HepG2 (cell line): ENCODE measurements around the gene NAALADL1. TPM values are rescaled to one million over a fixed set of nuclear protein-coding genes. Genes with fewer than 3 reads are reported as not detected.

Source experiments
- ATF3 ChIP-seq: sonication (generic); formaldehyde crosslinking; IDR thresholded peaks from 2 replicates; pipeline ENCODE4 v1.4.0; 2020; ENCODE audit warnings: missing genetic modification reagents
- CREB3 ChIP-seq: sonication (generic); formaldehyde crosslinking; IDR thresholded peaks from 2 replicates; pipeline ENCODE4 v1.5.0; 2020; ENCODE audit warnings: missing genetic modification reagents
- CTCF ChIP-seq: sonication (generic); formaldehyde crosslinking; IDR thresholded peaks from 2 replicates; pipeline ENCODE4 v1.5.0; 2020; ENCODE audit warnings: mild to moderate bottlenecking, missing genetic modification reagents, moderate library complexity
- FOSL2 ChIP-seq: sonication (generic); formaldehyde crosslinking; IDR thresholded peaks from 2 replicates; pipeline ENCODE4 v1.4.0; 2020; ENCODE audit warnings: missing genetic modification reagents
- GZF1 ChIP-seq: sonication (generic); formaldehyde crosslinking; IDR thresholded peaks from 2 replicates; pipeline ENCODE4 v1.5.1; 2020; ENCODE audit warnings: mild to moderate bottlenecking, missing genetic modification reagents
- RELA ChIP-seq: sonication (generic); formaldehyde crosslinking; IDR thresholded peaks from 2 replicates; pipeline ENCODE4 v1.4.0; 2020; ENCODE audit warnings: missing genetic modification reagents
- REXO4 ChIP-seq: sonication (generic); formaldehyde crosslinking; IDR thresholded peaks from 2 replicates; pipeline ENCODE4 v1.8.0; 2022; ENCODE audit warnings: missing genetic modification reagents, mild to moderate bottlenecking, borderline replicate concordance
- RFX1 ChIP-seq: fragments of 450-650 bp; IDR thresholded peaks from 2 replicates; pipeline ENCODE4 v1.6.1; 2017
- RNF219 ChIP-seq: sonication (generic); formaldehyde crosslinking; IDR thresholded peaks from 2 replicates; pipeline ENCODE4 v1.5.0; 2020; ENCODE audit warnings: mild to moderate bottlenecking, missing genetic modification reagents
- SAP130 ChIP-seq: IDR thresholded peaks from 2 replicates; pipeline ENCODE4 v1.6.1; 2016; ENCODE audit warnings: low read depth
- SIX1 ChIP-seq: sonication (generic); formaldehyde crosslinking; IDR thresholded peaks from 2 replicates; pipeline ENCODE4 v1.4.0; 2020; ENCODE audit warnings: missing genetic modification reagents, borderline replicate concordance
- SNAPC5 ChIP-seq: sonication (generic); formaldehyde crosslinking; IDR thresholded peaks from 2 replicates; pipeline ENCODE4 v1.8.1; 2023; ENCODE audit warnings: mild to moderate bottlenecking, missing genetic modification reagents, borderline replicate concordance
- TCF12 ChIP-seq, 2 experiments: fragments of 450-650 bp in 1 of 2; sonication (generic) in 1 of 2; formaldehyde crosslinking in 1 of 2; IDR thresholded peaks; 2 replicates each; pipeline versions ENCODE4 v1.6.1 to v1.8.0; 2017 to 2022; ENCODE audit warnings: antibody characterized with exemption in 1 of 2, mild to moderate bottlenecking in 1 of 2, missing genetic modification reagents in 1 of 2, moderate library complexity in 1 of 2
- U2AF1 ChIP-seq: fragments of 200-400 bp; formaldehyde crosslinking; optimal IDR thresholded peaks from 2 replicates; pipeline ENCODE3; 2017; ENCODE audit warnings: mild to moderate bottlenecking, low read depth, low read length
- ZBTB26 ChIP-seq: IDR thresholded peaks from 2 replicates; pipeline ENCODE4 v1.6.1; 2016; ENCODE audit warnings: missing compliant biosample characterization, missing genetic modification reagents, borderline replicate concordance
- ZFY ChIP-seq: sonication (generic); formaldehyde crosslinking; IDR thresholded peaks from 2 replicates; pipeline ENCODE4 v1.4.0; 2020; ENCODE audit warnings: missing genetic modification reagents
- ZNF446 ChIP-seq: sonication (generic); formaldehyde crosslinking; IDR thresholded peaks from 2 replicates; pipeline ENCODE4 v1.5.0; 2020; ENCODE audit warnings: mild to moderate bottlenecking, missing genetic modification reagents
- ZNF460 ChIP-seq: sonication (generic); formaldehyde crosslinking; IDR thresholded peaks from 2 replicates; pipeline ENCODE4 v1.5.1; 2020; ENCODE audit warnings: missing genetic modification reagents, mild to moderate bottlenecking, borderline replicate concordance
- ZNF580 ChIP-seq: IDR thresholded peaks from 2 replicates; pipeline ENCODE4 v1.6.1; 2016; ENCODE audit warnings: low read depth, borderline replicate concordance
- ZNF746 ChIP-seq: sonication (generic); formaldehyde crosslinking; IDR thresholded peaks from 2 replicates; pipeline ENCODE4 v1.8.0; 2022; ENCODE audit warnings: mild to moderate bottlenecking, missing genetic modification reagents
- ZNF749 ChIP-seq: sonication (generic); formaldehyde crosslinking; IDR thresholded peaks from 2 replicates; pipeline ENCODE4 v1.8.0; 2022; ENCODE audit warnings: mild to moderate bottlenecking, missing genetic modification reagents, moderate library complexity, borderline replicate concordance
- ZNF792 ChIP-seq: IDR thresholded peaks from 2 replicates; pipeline ENCODE4 v1.6.1; 2016
- polyA plus RNA-seq, 8 experiments: library from polyadenylated mRNA; depleted of rRNA in 3 of 8; stranded (reverse) in 7 of 8; unstranded in 1 of 8; fragments of >200 nt; fragmentation: Illumina TruSeq in 4 of 8; extraction: Trizol in 4 of 8; gene quantifications; 2 replicates each; pipeline versions ENCODE4 v1.2.1 to v1.2.3, GENCODE V29; 2011 to 2016; ENCODE audit warnings: low read depth in 4 of 8, missing spikeins in 1 of 8, mixed read lengths in 1 of 8; ENCODE audit not compliant: insufficient read depth in 1 of 8
- total RNA-seq, 5 experiments: library from RNA; depleted of rRNA; stranded (reverse); fragments of >200 nt; fragmentation: Illumina TruSeq; extraction: Trizol; gene quantifications; 2 replicates each; pipeline ENCODE4 v1.2.3, GENCODE V29; 2016; ENCODE audit warnings: low read depth in 1 of 5

The NAALADL1 gene
- total and polyA plus RNA-seq, 2 of the 13 experiments (the other 11 are each of a cell fraction or from before 2014, with no cell fraction given) = 9.3 to 33.9 TPM

GRCh38 chr11:65040847-65041622, 17.3 kb downstream of the NAALADL1 start, which contains the start of gene SAC3D1 (continued):
- TF ChIP-seq RNF219 (CRISPR knock-in tag) (no peak), CTCF (CRISPR knock-in tag) (peak; percentile 10; the same call in 1 of the 2 replicates), SNAPC5 (CRISPR knock-in tag) (peak; percentile 69; the same call in 1 of the 2 replicates), RFX1 (no peak), ZNF460 (CRISPR knock-in tag) (no peak), ZNF749 (CRISPR knock-in tag) (peak; percentile 22; the same call in 1 of the 2 replicates), REXO4 (peak; percentile 45; the same call in 1 of the 2 replicates), CREB3 (CRISPR knock-in tag) (no peak), RELA (CRISPR knock-in tag) (no peak), ZNF446 (CRISPR knock-in tag) (no peak), U2AF1 (no peak), ZNF792 (CRISPR knock-in tag) (peak; percentile 28; the same call in 1 of the 2 replicates), ATF3 (CRISPR knock-in tag) (0 out of 2 replicates have a peak, but pooled peaks have one; percentile 6), TCF12 (IDR thresholded peaks at IDR 0.05) (no peak), TCF12 (CRISPR knock-in tag; IDR thresholded peaks at IDR 0.05) (no peak), ZNF746 (no peak), SAP130 (peak; percentile 56), SIX1 (CRISPR knock-in tag) (no peak), GZF1 (CRISPR knock-in tag) (no peak), FOSL2 (CRISPR knock-in tag) (peak; percentile 42; the same call in 1 of the 2 replicates), ZBTB26 (no peak), ZNF580 (CRISPR knock-in tag) (no peak), ZFY (CRISPR knock-in tag) (peak; percentile 75)
